ENCODE results near the gene TMED9.

TMED9 gene

DNA sequence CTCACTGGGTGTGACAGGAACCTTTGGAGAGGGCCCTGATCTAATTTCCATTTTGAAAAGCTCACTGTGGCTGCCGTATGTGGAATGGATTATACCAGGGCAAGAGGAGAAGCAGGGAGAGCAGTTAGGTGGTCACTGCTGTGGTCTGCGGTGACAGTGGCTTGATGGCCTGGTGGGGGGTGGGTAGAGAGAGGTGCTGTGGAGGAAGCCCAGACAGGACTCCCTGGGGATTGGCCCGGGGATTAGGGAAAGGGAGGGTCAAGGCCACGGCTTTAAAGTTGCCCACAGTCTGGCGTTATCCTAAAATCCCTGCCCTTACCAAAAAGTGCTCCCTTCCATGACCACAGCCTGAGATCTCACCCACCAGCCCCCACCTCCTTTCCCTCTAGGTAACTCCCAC, 12.7 kb downstream of the TMED9 start:
- H3K36me3 ChIP-seq (ENCODE audit: control insufficient read depth, insufficient read depth, low read length), result peaks cover 23% of the 10 kb centered on the region
- no peaks in the 10 kb centered on the region for H3K27me3 ChIP-seq (replicated peaks; ENCODE audit: control insufficient read depth, insufficient read depth, low read length)
- no peak for DNase-seq (ENCODE audit: extremely low read depth, insufficient read length)
- no peak overlapping the region for H3K4me3 ChIP-seq (replicated peaks; ENCODE audit: low read depth, low read length)
- TF ChIP-seq, protein P1, sequence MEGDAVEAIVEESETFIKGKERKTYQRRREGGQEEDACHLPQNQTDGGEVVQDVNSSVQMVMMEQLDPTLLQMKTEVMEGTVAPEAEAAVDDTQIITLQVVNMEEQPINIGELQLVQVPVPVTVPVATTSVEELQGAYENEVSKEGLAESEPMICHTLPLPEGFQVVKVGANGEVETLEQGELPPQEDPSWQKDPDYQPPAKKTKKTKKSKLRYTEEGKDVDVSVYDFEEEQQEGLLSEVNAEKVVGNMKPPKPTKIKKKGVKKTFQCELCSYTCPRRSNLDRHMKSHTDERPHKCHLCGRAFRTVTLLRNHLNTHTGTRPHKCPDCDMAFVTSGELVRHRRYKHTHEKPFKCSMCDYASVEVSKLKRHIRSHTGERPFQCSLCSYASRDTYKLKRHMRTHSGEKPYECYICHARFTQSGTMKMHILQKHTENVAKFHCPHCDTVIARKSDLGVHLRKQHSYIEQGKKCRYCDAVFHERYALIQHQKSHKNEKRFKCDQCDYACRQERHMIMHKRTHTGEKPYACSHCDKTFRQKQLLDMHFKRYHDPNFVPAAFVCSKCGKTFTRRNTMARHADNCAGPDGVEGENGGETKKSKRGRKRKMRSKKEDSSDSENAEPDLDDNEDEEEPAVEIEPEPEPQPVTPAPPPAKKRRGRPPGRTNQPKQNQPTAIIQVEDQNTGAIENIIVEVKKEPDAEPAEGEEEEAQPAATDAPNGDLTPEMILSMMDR (IDR thresholded peaks at IDR 0.05; ENCODE audit: insufficient read depth, low read length, poor library complexity, severe bottlenecking), result no peak

DNA sequence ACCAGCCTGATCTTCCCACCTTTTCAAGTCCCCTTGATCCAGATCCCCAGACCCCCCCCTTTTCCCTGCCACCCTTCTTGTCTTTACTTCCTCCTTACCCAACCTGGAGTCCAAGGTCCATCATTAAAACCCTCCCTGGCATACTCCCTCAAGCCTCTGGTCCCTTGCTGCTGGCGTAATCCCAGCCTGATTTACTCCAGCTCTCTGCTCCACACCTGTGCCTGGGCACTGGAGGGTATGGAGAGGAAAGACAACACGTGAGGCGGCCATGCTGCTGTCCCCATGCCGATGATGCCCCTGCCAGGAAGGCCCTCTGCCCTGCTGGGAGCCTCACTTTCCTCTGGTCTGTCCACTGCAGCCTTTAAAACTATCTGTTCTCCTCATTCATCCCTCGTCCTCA, 13.1 kb downstream of the TMED9 start:
- no peaks in the 10 kb centered on the region for H3K27me3 ChIP-seq (replicated peaks; ENCODE audit: control insufficient read depth, insufficient read depth, low read length)

DNA sequence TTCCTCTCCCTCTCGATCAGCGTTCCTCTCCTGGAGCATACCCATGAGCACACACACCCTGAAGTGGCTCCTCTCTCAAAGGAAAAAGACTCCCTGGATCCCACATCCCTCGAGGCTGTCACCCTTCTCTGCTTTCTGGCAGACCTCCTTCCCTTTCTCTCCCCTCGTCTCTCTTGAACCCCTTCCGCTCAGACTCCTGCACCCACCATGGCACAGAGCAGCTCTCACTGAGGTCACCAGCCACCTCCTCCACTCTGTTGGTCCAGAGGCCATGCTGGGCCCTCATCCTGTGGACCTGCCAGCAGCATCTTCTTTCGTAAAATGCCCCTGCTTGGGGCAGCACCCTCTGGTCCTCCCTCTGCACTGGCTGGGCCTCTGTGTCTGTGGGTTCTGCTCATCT, 13.7 kb downstream of the TMED9 start:
- TF ChIP-seq, protein P1 (IDR thresholded peaks at IDR 0.05; ENCODE audit: insufficient read depth, low read length, poor library complexity, severe bottlenecking), result no peak
- peaks cover 28% of the 10 kb centered on the region for H3K36me3 ChIP-seq (ENCODE audit: control insufficient read depth, insufficient read depth, low read length)
- no peaks in the 10 kb centered on the region for H3K27me3 ChIP-seq (replicated peaks; ENCODE audit: control insufficient read depth, insufficient read depth, low read length)
- no peak for DNase-seq (ENCODE audit: extremely low read depth, insufficient read length)
- H3K4me3 ChIP-seq (replicated peaks; ENCODE audit: low read depth, low read length), result no peak overlapping the region

More for the DNA sequence above, 13.1 kb downstream of the TMED9 start:
- DNase-seq (ENCODE audit: extremely low read depth, insufficient read length), result no peak
- Histone ChIP-seq H3K36me3 (ENCODE audit: control insufficient read depth, insufficient read depth, low read length) (peaks cover 24% of the 10 kb centered on the region), H3K4me3 (replicated peaks; ENCODE audit: low read depth, low read length) (no peak overlapping the region)
- TF ChIP-seq, protein P1 (IDR thresholded peaks at IDR 0.05; ENCODE audit: insufficient read depth, low read length, poor library complexity, severe bottlenecking), result no peak

DNA sequence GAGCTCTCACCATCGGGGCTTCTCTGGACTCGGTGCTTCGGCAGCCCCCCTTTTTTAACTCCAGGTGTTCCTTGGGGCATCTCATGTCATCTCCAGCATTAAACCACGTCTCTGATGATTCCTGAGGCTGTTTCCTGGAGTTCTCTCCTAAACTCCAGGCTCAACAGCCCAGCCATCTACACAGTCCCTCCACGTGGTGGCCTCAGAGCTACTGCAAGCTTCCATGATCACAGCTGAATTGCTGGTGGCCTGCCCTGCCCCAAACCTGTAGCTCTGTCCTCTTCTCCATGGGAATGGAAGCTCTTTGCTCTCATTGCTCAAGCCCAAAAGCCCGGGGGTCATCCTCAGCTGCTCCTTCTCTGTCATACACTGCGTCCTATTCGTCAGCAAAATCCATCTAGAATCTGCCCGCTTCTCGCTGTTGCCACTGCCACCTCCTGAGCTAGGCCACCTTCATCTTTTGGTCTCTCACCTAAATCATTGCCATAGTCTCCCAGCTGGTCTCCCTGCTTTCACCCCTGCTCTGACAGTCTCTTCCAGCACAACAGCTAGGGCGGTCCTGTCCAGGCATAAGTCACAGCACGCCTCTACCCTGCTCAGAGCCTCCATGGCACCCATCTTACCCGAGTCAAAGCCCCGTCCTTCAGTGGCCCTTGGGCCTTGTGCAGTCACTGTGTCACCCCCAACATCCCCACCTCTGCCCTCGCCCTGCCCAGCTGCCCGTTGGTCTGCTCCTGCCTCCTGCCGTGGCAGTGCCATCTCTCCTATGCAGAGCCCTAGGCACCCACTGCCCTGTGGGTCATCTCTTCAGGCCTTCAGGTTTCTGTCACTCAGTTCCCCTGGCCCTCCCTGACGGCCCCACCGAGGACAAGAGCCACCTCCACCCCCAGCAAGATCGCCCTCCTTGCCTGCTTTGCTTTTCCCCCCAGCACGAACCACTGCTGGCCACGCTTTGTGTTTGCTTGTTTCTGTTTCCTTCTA, 14.4 kb downstream of the TMED9 start:
- no peak for DNase-seq (ENCODE audit: extremely low read depth, insufficient read length)

DNA sequence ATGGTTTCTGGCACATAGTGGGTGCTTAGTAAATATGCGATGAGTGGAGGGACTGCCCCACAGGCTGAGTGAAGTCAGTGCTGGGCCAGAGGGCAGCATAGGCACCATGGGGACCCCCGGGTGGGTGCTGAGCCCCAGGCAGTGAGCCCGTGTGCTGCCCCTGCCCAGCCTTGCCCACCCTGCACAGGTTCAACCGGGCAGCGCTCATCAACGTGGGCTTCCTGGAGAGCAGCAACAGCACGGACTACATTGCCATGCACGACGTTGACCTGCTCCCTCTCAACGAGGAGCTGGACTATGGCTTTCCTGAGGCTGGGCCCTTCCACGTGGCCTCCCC, 15.1 kb downstream of the TMED9 start:
- peaks cover 31% of the 10 kb centered on the region for H3K36me3 ChIP-seq (ENCODE audit: control insufficient read depth, insufficient read depth, low read length)
- no peaks in the 10 kb centered on the region for H3K27me3 ChIP-seq (replicated peaks; ENCODE audit: control insufficient read depth, insufficient read depth, low read length)
- no peak overlapping the region for H3K4me3 ChIP-seq (replicated peaks; ENCODE audit: low read depth, low read length)
- DNase-seq (ENCODE audit: extremely low read depth, insufficient read length), result no peak
- TF ChIP-seq, protein P1 (IDR thresholded peaks at IDR 0.05; ENCODE audit: insufficient read depth, low read length, poor library complexity, severe bottlenecking), result no peak

More for the DNA sequence above, 14.4 kb downstream of the TMED9 start:
- no peaks in the 10 kb centered on the region for H3K27me3 ChIP-seq (replicated peaks; ENCODE audit: control insufficient read depth, insufficient read depth, low read length)
- H3K36me3 ChIP-seq (ENCODE audit: control insufficient read depth, insufficient read depth, low read length), result peaks cover 31% of the 10 kb centered on the region
- TF ChIP-seq, protein P1 (IDR thresholded peaks at IDR 0.05; ENCODE audit: insufficient read depth, low read length, poor library complexity, severe bottlenecking), result no peak
- no peak overlapping the region for H3K4me3 ChIP-seq (replicated peaks; ENCODE audit: low read depth, low read length)
